Body of pancreas (tissue), 4 donors: ENCODE measurements around the gene RLN2. TPM values are rescaled to one million over a fixed set of nuclear protein-coding genes. Genes with fewer than 3 reads are reported as not detected.
"Not testable (repeated sequence)": the region's sequence is repeated elsewhere in the genome, so short reads cannot be mapped to it uniquely, and the experiment has no call there.

Experiments
- ATAC-seq: fragments of 150-250 bp; one replicate; pipeline ENCODE4 v1.9.1; 2016
- DNase-seq, 4 donors: peaks; one replicate each; pipeline ENCODE4 v3.0.0-alpha.2; 2019
- H3K27ac ChIP-seq, 4 donors: fragments of 200-600 bp; sonication (generic); 1 replicate in 3 of 4; 2 replicates in 1 of 4; pipeline versions ENCODE4 v1.5.1 to v1.6.1; 2016 to 2019; ENCODE audit warnings: mild to moderate bottlenecking in 1 of 4, mixed read lengths in 1 of 4, moderate library complexity in 1 of 4
- H3K27me3 ChIP-seq, 2 donors: fragments of 200-600 bp; sonication (generic); one replicate each; pipeline ENCODE4 v1.6.0; 2016; ENCODE audit warnings: mild to moderate bottlenecking in 1 of 2
- H3K36me3 ChIP-seq, 2 donors: fragments of 200-600 bp; sonication (generic); replicated peaks in 1 of 2; 2 replicates each; pipeline ENCODE4 v1.5.1; 2016; ENCODE audit warnings: low read depth in 2 of 2; ENCODE audit not compliant: insufficient read depth in 1 of 2
- H3K4me1 ChIP-seq: fragments of 200-600 bp; sonication (generic); one replicate; pipeline ENCODE4 v1.6.0; 2016
- H3K4me3 ChIP-seq, 2 donors: fragments of 200-600 bp; sonication (generic); 1 replicate in 1 of 2; 2 replicates in 1 of 2; pipeline ENCODE4 v1.5.1; 2016 to 2019
- H3K9me3 ChIP-seq, 3 donors: fragments of 200-600 bp; sonication (generic); 1 replicate in 2 of 3; 2 replicates in 1 of 3; pipeline ENCODE4 v1.5.1; 2016
- POLR2A ChIP-seq, 3 donors: fragments of 450-650 bp; IDR thresholded peaks; one replicate each; pipeline ENCODE4 v1.6.1; 2016; ENCODE audit warnings: antibody characterized with exemption in 3 of 3, mild to moderate bottlenecking in 2 of 3
- WGBS, 2 donors: methylation state at CpG; one replicate each; pipeline ENCODE4 v1.1.5; 2017; 5-methylcytosine and 5-hydroxymethylcytosine counted together
- intact Hi-C: fragments of 100-400 bp; cut with DNase I; formaldehyde crosslinking; loops from one replicate; pipeline ENCODE4 v1.15.1; 2023
- total RNA-seq, 2 donors: library from RNA; depleted of rRNA; stranded (reverse); fragments of >200 nt; gene quantifications; one replicate each; pipeline ENCODE4 v1.1.0, GENCODE V29; 2016
- TF ChIP-seq, protein P1 (sequence below), 7 experiments: fragments of 450-650 bp in 4 of 7; fragments of 200-600 bp in 3 of 7; sonication (generic) in 3 of 7; IDR thresholded peaks; one replicate each; pipeline ENCODE4 v1.5.1; 2016 to 2019; ENCODE audit warnings: antibody characterized with exemption in 7 of 7

RLN2 gene
- total RNA-seq, 2 donors from 2014 or later: not detected

DNA sequence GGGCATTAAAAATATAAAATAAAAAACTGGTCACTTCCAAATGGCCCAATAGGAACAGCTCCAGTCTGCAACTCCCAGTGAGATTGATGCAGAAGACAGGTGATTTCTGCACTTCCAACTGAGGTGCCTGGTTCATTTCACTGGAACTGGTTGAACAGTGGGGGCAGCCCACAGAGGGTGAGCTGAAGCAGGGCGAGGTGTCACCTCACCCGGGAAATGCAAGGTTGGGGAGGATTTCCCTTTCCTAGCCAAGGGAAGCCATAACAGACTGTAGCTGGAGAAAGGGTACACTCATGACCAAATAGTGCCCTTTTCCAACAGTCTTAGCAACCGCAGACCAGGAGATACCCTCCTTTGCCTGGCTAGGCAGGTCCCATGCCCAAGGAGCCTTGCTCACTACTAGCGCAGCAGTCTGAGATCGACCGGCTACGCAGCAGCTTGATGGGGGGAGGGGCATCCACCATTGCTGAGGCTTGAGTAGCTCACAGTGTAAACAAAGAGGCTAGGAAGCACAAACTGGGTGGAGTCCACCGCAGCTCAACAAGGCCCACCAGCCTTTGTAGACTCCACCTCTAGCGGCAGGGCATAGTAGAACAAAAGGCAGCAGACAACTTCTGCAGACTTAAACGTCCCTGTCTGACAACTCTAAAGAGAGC, 22.5 kb upstream of the RLN2 start:
- Histone ChIP-seq H3K27me3 (no peaks in the 10 kb centered on the region), H3K4me1 (no peaks in the 10 kb centered on the region), H3K9me3 (no peaks in the 10 kb centered on the region), H3K4me3 (no peak overlapping the region), H3K27ac (no peak overlapping the region), H3K36me3 (no peaks in the 10 kb centered on the region)
- no peak for TF ChIP-seq POLR2A (IDR thresholded peaks at IDR 0.05)
- TF ChIP-seq, protein P1, sequence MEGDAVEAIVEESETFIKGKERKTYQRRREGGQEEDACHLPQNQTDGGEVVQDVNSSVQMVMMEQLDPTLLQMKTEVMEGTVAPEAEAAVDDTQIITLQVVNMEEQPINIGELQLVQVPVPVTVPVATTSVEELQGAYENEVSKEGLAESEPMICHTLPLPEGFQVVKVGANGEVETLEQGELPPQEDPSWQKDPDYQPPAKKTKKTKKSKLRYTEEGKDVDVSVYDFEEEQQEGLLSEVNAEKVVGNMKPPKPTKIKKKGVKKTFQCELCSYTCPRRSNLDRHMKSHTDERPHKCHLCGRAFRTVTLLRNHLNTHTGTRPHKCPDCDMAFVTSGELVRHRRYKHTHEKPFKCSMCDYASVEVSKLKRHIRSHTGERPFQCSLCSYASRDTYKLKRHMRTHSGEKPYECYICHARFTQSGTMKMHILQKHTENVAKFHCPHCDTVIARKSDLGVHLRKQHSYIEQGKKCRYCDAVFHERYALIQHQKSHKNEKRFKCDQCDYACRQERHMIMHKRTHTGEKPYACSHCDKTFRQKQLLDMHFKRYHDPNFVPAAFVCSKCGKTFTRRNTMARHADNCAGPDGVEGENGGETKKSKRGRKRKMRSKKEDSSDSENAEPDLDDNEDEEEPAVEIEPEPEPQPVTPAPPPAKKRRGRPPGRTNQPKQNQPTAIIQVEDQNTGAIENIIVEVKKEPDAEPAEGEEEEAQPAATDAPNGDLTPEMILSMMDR (IDR thresholded peaks at IDR 0.05): no peak
- peak; percentile 35 to 75 (median 69) for DNase-seq
- intact Hi-C loops: no loop called here
- peak; percentile 24 for ATAC-seq
- WGBS, 2 donors: 37 to 52% methylated on average over 10 of the region's 10 CpGs

DNA sequence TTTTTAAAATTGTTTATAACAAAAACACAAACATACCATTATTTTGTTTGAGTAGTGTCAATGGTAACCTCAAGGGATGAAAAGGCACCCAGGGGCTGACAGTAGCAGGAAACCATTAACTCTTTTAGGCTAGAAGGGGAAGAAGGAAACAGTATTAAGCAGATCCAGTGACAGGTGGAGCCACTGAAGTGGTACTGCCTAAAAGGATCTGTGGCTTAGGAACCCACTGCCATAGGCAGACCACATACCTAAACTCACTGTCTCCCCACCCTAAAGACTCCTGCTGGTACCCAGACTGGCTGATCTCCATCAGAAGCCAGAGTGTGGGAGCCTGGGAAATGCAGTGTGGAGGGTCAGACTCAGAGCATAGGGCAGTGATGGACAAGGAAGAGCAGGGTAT, 21.7 kb upstream of the RLN2 start:
- H3K27me3 ChIP-seq: no peaks in the 10 kb centered on the region
- no peaks in the 10 kb centered on the region for H3K4me1 ChIP-seq
- H3K36me3 ChIP-seq: no peaks in the 10 kb centered on the region
- no peaks in the 10 kb centered on the region for H3K9me3 ChIP-seq
- TF ChIP-seq, protein P1 (IDR thresholded peaks at IDR 0.05): no peak
- no peak for TF ChIP-seq POLR2A (IDR thresholded peaks at IDR 0.05)
- H3K27ac ChIP-seq: no peak overlapping the region
- H3K4me3 ChIP-seq: no peak overlapping the region
- no peak for ATAC-seq
- intact Hi-C loops: no loop called here
- DNase-seq: no peak

DNA sequence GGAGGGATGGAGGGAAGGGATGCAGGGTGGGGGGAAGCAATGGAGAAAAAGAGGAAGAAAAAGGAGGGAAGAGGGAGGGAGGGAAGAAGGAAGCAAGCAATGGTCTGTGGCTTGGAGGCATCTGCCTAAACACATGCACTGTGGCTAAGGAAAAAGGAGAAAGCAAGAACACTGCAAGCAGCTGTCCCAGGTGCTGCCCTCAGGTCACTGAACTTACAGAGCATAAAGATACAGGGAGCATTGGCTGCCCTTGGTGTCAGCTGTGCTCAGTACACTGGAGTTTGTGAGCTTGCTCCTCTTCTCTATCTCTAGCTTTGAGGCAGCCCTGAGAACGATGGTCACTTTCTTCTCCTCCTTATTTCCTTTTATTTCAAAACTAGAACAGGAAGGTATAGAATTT, 17.1 kb upstream of the RLN2 start:
- DNase-seq, H3K9me3 ChIP-seq, ATAC-seq, intact Hi-C loops, H3K4me3 ChIP-seq, H3K27ac ChIP-seq, H3K27me3 ChIP-seq, H3K36me3 ChIP-seq, H3K4me1 ChIP-seq: not testable (repeated sequence)
- 38 to 50% methylated on average over 1 of the region's 1 CpG for WGBS, 2 donors

DNA sequence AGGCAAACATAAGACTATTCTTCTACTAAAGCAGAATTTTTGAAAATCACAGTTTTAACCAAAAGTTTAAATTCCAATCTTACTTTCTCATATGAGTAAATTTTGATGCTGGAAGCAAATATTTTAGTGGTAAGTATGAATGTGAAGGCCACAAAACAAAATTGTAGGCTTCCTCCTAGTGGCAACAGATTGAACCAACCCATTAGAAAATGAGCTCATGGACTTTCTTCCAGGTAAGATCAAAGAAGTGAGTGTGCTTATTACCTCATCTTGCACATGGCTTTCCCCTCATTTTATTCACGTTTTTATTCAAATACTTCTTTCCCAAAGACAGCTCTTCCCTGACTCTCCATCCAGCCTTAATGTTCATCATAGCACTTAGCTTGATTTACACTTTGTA, 16.5 kb upstream of the RLN2 start:
- H3K27me3 ChIP-seq: no peaks in the 10 kb centered on the region
- no peaks in the 10 kb centered on the region for H3K9me3 ChIP-seq
- ATAC-seq: no peak
- no peaks in the 10 kb centered on the region for H3K36me3 ChIP-seq
- TF ChIP-seq, protein P1 (IDR thresholded peaks at IDR 0.05): no peak
- no peak for TF ChIP-seq POLR2A (IDR thresholded peaks at IDR 0.05)
- no peak for DNase-seq
- intact Hi-C loops: no loop called here
- no peaks in the 10 kb centered on the region for H3K4me1 ChIP-seq
- no peak overlapping the region for H3K27ac ChIP-seq
- no peak overlapping the region for H3K4me3 ChIP-seq
- whole genome bisulfite sequencing, 2 donors: 7 to 10% methylated on average over 1 of the region's 1 CpG

DNA sequence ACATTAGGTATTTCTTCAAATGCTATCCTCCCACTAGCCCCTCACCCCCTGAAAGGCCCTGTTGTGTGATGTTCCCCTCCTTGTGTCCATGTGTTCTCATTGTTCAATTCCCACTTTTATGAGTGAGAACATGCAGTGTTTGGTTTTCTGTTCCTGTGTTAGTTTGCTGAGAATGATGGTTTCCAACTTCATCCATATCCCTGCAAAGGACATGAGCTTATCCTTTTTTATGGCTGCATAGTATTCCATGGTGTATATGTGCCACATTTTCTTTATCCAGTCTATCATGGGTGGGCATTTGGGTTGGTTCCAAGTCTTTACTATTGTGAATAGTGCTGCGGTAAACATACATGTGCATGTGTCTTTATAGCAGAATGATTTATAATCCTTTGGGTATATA, 11.9 kb upstream of the RLN2 start:
- ATAC-seq, intact Hi-C loops, H3K36me3 ChIP-seq, H3K27me3 ChIP-seq, H3K9me3 ChIP-seq, H3K27ac ChIP-seq, H3K4me3 ChIP-seq, H3K4me1 ChIP-seq, DNase-seq: not testable (repeated sequence)
- 100% methylated on average over 1 of the region's 1 CpG for WGBS, 2 donors
